ENCODE results near the gene HSPB3.
"Not testable (repeated sequence)": the region's sequence is repeated elsewhere in the genome, so short reads cannot be mapped to it uniquely, and the experiment has no call there.

HSPB3 gene

GRCh38 chr5:54421976-54422375 lies 33.5 kb upstream of the HSPB3 start:
- FAIRE-seq (no peak), DNase-seq (ENCODE audit: insufficient read length, low spot score) (no peak)
- TF ChIP-seq, protein P1, sequence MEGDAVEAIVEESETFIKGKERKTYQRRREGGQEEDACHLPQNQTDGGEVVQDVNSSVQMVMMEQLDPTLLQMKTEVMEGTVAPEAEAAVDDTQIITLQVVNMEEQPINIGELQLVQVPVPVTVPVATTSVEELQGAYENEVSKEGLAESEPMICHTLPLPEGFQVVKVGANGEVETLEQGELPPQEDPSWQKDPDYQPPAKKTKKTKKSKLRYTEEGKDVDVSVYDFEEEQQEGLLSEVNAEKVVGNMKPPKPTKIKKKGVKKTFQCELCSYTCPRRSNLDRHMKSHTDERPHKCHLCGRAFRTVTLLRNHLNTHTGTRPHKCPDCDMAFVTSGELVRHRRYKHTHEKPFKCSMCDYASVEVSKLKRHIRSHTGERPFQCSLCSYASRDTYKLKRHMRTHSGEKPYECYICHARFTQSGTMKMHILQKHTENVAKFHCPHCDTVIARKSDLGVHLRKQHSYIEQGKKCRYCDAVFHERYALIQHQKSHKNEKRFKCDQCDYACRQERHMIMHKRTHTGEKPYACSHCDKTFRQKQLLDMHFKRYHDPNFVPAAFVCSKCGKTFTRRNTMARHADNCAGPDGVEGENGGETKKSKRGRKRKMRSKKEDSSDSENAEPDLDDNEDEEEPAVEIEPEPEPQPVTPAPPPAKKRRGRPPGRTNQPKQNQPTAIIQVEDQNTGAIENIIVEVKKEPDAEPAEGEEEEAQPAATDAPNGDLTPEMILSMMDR (IDR thresholded peaks at IDR 0.05; ENCODE audit: insufficient read depth, missing control alignments), result no peak

- DNase-seq (ENCODE audit: insufficient read length, low spot score), result no peak
- FAIRE-seq, result no peak
- TF ChIP-seq, protein P1 (IDR thresholded peaks at IDR 0.05; ENCODE audit: insufficient read depth, missing control alignments), result no peak
Observed at GRCh38 chr5:54425258-54425657, 30.2 kb upstream of the HSPB3 start.

GRCh38 chr5:54426209-54426608 lies 29.3 kb upstream of the HSPB3 start:
- DNase-seq (ENCODE audit: insufficient read length, low spot score) (no peak), FAIRE-seq (no peak)
- TF ChIP-seq, protein P1 (IDR thresholded peaks at IDR 0.05; ENCODE audit: insufficient read depth, missing control alignments), result no peak

DNA sequence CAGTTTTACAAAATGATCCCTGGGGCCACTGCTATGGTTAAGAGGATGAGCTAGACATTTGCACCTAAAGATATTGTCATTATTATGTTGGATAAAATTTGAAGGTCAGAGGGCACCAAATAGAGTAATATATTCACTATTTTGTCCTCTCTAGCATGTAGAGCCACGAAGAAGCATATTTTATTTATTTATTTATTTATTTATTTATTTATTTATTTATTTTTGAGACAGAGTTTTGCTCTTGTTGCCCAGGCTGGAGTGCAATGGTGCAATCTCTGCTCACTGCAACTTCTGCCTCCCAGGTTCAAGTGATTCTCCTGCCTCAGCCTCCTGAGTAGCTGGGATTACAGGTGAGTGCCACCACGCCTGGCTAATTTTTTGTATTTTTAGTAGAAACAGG lies 20.8 kb upstream of the HSPB3 start:
- FAIRE-seq; DNase-seq (ENCODE audit: insufficient read length, low spot score): not testable (repeated sequence)

- no peak for DNase-seq (ENCODE audit: insufficient read length, low spot score)
Observed at GRCh38 chr5:54438620-54439389, 16.7 kb upstream of the HSPB3 start.

GRCh38 chr5:54440456-54440893 lies 15.0 kb upstream of the HSPB3 start:
- FAIRE-seq (no peak), DNase-seq (ENCODE audit: insufficient read length, low spot score) (no peak)
- TF ChIP-seq, protein P1 (IDR thresholded peaks at IDR 0.05; ENCODE audit: insufficient read depth, missing control alignments), result no peak

More at GRCh38 chr5:54438620-54439389, 16.7 kb upstream of the HSPB3 start:
- FAIRE-seq, result no peak
- TF ChIP-seq, protein P1 (IDR thresholded peaks at IDR 0.05; ENCODE audit: insufficient read depth, missing control alignments), result no peak

- TF ChIP-seq, protein P1 (IDR thresholded peaks at IDR 0.05; ENCODE audit: insufficient read depth, missing control alignments), result no peak
- DNase-seq (ENCODE audit: insufficient read length, low spot score) (no peak), FAIRE-seq (no peak)
Observed at GRCh38 chr5:54442271-54442670, 13.2 kb upstream of the HSPB3 start.

Measured in D721Med (cell line).